K562 (cell line): ENCODE data around the gene GYS1. TPM values are rescaled to one million over a fixed set of nuclear protein-coding genes. Genes with fewer than 3 reads are reported as not detected.

Experiments
- CREB3 ChIP-seq: fragments of 450-650 bp; conservative IDR thresholded peaks from 2 replicates; pipeline ENCODE4 v1.6.1; 2016; ENCODE audit warnings: missing genetic modification characterization, low read depth, mild to moderate bottlenecking, missing compliant biosample characterization, moderate library complexity
- ETV1 ChIP-seq: fragments of 450-650 bp; conservative IDR thresholded peaks from 2 replicates; pipeline ENCODE4 v1.6.1; 2016; ENCODE audit warnings: missing genetic modification characterization, control low read depth, low read depth, missing compliant biosample characterization
- HDAC3 ChIP-seq: fragments of 450-650 bp; IDR thresholded peaks from 2 replicates; pipeline ENCODE4 v1.6.1; 2018; ENCODE audit warnings: borderline replicate concordance, mild to moderate bottlenecking, moderate library complexity; ENCODE audit not compliant: partially characterized antibody
- KDM1A ChIP-seq, 2 experiments: fragments of 450-650 bp; IDR thresholded peaks; 2 replicates each; pipeline ENCODE4 v1.6.1; 2016; ENCODE audit warnings: mild to moderate bottlenecking in 2 of 2
- PATZ1 ChIP-seq: fragments of 250-450 bp; sonication (Bioruptor Pico); IDR thresholded peaks from 2 replicates; pipeline ENCODE4 v1.5.0; 2020; ENCODE audit warnings: mild to moderate bottlenecking, borderline replicate concordance
- PRPF4 ChIP-seq: fragments of 200-400 bp; formaldehyde crosslinking; IDR thresholded peaks from one replicate; pipeline ENCODE4 v1.6.1; 2017; ENCODE audit warnings: low read length, low read depth, mild to moderate bottlenecking; ENCODE audit not compliant: insufficient read depth, poor library complexity, severe bottlenecking
- RHOXF2B ChIP-seq: fragments of 250-450 bp; sonication (Bioruptor Pico); conservative IDR thresholded peaks from 2 replicates; pipeline ENCODE4 v1.5.1; 2021
- STAT6 ChIP-seq: sonication (generic); formaldehyde crosslinking; IDR thresholded peaks from 2 replicates; pipeline ENCODE4 v1.8.1; 2023; ENCODE audit warnings: mild to moderate bottlenecking, missing genetic modification reagents
- TAF1 ChIP-seq: IDR thresholded peaks from 2 replicates; pipeline ENCODE4 v1.6.1; 2011; ENCODE audit warnings: mild to moderate bottlenecking, low read length, moderate library complexity; ENCODE audit not compliant: insufficient read depth, control insufficient read depth, severe bottlenecking; ENCODE audit errors: extremely low read depth
- TSC22D4 ChIP-seq: fragments of 450-650 bp; IDR thresholded peaks from 2 replicates; pipeline ENCODE4 v1.6.1; 2016; ENCODE audit warnings: missing genetic modification characterization, missing biosample characterization, control low read depth
- USF2 ChIP-seq: sonication (generic); formaldehyde crosslinking; IDR thresholded peaks from 2 replicates; pipeline ENCODE4 v1.5.0; 2020; ENCODE audit warnings: missing genetic modification reagents
- YBX1 ChIP-seq: fragments of 450-650 bp; IDR thresholded peaks from 2 replicates; pipeline ENCODE4 v1.7.1; 2016; ENCODE audit warnings: mild to moderate bottlenecking
- ZC3H8 ChIP-seq: fragments of 450-650 bp; IDR thresholded peaks from 2 replicates; pipeline ENCODE4 v1.6.1; 2017
- ZNF133 ChIP-seq: fragments of 250-450 bp; sonication (Bioruptor Pico); IDR thresholded peaks from 2 replicates; pipeline ENCODE4 v1.4.0; 2020; ENCODE audit warnings: mild to moderate bottlenecking
- ZNF263 ChIP-seq: sonication (generic); formaldehyde crosslinking; IDR thresholded peaks from 2 replicates; pipeline ENCODE4 v1.8.0; 2022; ENCODE audit warnings: mild to moderate bottlenecking, missing genetic modification reagents, borderline replicate concordance
- ZNF695 ChIP-seq: fragments of 450-650 bp; formaldehyde crosslinking; IDR thresholded peaks from 2 replicates; pipeline ENCODE4 v1.4.0; 2020; ENCODE audit warnings: mild to moderate bottlenecking, moderate library complexity
- polyA plus RNA-seq, 8 experiments: library from polyadenylated mRNA; depleted of rRNA in 4 of 8; stranded (reverse) in 5 of 8; unstranded in 3 of 8; fragments of >200 nt; fragmentation: Nextera tagmentation in 2 of 8; fragmentation: Illumina TruSeq in 1 of 8; extraction: Ambion mirVana in 2 of 8; extraction: Trizol in 1 of 8; gene quantifications; 2 replicates each; pipeline versions ENCODE4 v1.2.1 to v1.2.3, GENCODE V29; 2011 to 2014; ENCODE audit warnings: inconsistent platforms in 1 of 8, missing spikeins in 1 of 8
- total RNA-seq, 7 experiments: library from RNA; depleted of rRNA in 6 of 7; stranded (reverse); fragments of >200 nt in 6 of 7; fragmentation: Illumina TruSeq in 2 of 7; extraction: Trizol in 2 of 7; gene quantifications; 2 replicates each; pipeline versions ENCODE4 v1.2.1 to v1.2.3, GENCODE V29; 2011 to 2021; ENCODE audit warnings: low replicate concordance in 1 of 7
- TF ChIP-seq, protein P1 (sequence below): fragments of 250-450 bp; sonication (Bioruptor Pico); IDR thresholded peaks from 2 replicates; pipeline ENCODE4 v1.5.0; 2021; ENCODE audit warnings: mild to moderate bottlenecking, borderline replicate concordance

The GYS1 gene
- total and polyA plus RNA-seq, 9 of the 15 experiments (the other 6 are each of a cell fraction or from before 2014, with no cell fraction given): 1.9 to 31.1 (median 15.2) TPM

GRCh38 chr19:48965040-48965805 lies 27.9 kb downstream of the GYS1 start, which contains the start of gene FTL (continued):
- TF ChIP-seq STAT6 (CRISPR knock-in tag) (peak; percentile 81; the same call in 1 of the 2 replicates), KDM1A (IDR thresholded peaks at IDR 0.05) (no peak), TSC22D4 (tag) (no peak), CREB3 (0 out of 2 replicates have a peak, but pooled peaks have one; percentile 14), ZNF695 (CRISPR knock-in tag) (no peak), PATZ1 (CRISPR knock-in tag) (no peak; the same call in 1 of the 2 replicates), ZNF263 (no peak; the same call in 1 of the 2 replicates), ZNF133 (no peak), ZC3H8 (0 out of 2 replicates have a peak, but pooled peaks have one; percentile 10), USF2 (CRISPR knock-in tag) (peak; percentile 67), TAF1 (peak; percentile 99), RHOXF2B (CRISPR knock-in tag) (0 out of 2 replicates have a peak, but pooled peaks have one; percentile 48), HDAC3 (peak; percentile 32), PRPF4 (peak; percentile 95), YBX1 (no peak), ETV1 (tag) (peak; percentile 56)
- TF ChIP-seq, protein P1, sequence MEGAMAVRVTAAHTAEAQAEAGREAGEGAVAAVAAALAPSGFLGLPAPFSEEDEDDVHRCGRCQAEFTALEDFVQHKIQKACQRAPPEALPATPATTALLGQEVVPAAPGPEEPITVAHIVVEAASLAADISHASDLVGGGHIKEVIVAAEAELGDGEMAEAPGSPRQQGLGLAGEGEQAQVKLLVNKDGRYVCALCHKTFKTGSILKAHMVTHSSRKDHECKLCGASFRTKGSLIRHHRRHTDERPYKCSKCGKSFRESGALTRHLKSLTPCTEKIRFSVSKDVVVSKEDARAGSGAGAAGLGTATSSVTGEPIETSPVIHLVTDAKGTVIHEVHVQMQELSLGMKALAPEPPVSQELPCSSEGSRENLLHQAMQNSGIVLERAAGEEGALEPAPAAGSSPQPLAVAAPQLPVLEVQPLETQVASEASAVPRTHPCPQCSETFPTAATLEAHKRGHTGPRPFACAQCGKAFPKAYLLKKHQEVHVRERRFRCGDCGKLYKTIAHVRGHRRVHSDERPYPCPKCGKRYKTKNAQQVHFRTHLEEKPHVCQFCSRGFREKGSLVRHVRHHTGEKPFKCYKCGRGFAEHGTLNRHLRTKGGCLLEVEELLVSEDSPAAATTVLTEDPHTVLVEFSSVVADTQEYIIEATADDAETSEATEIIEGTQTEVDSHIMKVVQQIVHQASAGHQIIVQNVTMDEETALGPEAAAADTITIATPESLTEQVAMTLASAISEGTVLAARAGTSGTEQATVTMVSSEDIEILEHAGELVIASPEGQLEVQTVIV: no peak
